HG03342 (cell line): ENCODE measurements around the gene PTH1R.

Experiments
- ATAC-seq: cut with Tn5 transposase; IDR thresholded peaks from one replicate; pipeline ENCODE4 v1.9.1; 2021; ENCODE audit warnings: mild to moderate bottlenecking, moderate library complexity; ENCODE audit not compliant: unreplicated experiment

PTH1R gene

DNA sequence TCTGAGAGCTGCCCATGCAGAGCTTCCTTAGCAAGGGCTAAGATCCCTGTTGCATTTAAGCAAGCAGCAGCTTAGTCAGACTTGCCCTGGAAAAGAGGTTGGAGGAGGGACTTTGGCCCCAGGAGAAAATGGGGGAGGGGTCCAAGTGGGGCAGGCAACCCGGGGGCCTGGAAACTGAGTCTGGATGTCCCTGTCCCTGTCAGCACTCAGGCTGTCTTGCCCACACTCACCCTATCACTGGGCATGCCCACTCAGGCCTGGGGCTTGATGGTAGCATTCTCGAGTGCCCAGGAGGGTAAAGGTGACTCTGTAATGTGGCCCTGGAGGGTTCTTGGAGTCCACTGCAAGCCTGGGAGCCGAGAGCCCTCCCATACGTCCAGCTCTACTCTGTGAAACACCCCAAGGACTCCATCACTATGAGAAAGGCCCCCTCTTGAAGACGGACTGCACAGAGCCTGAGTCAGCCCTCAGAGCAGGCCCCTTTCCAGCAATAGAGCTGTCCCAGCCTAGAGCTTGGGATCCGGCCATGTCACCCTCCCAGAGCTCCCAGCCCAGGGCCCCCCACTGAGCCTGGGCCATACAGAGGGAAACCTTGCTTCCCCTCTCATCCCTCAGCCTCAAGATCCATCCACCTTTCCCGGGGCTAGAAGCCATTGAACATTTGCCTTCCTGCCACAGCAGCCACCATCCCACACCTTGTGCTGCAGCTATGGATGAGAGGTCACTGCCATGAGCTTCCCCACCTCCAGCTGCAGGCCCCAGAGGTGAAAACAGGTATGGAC lies 27.6 kb upstream of the PTH1R start:
- ATAC-seq: no peak

DNA sequence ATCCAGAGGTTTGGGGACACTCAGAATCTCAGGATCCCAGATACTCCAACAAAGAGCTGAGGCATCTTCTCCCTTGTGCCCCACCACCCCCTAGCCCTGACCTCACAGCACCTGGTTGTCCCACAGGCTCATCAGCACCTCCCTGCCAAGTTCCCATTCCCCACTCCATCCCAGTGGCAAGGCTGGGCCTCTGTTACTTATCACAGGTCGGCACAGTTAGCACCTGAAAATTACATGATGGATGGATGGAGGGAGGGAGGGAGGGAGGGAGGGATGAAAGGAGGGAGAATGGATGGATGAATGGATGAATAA lies 27.1 kb upstream of the PTH1R start:
- no peak for ATAC-seq

DNA sequence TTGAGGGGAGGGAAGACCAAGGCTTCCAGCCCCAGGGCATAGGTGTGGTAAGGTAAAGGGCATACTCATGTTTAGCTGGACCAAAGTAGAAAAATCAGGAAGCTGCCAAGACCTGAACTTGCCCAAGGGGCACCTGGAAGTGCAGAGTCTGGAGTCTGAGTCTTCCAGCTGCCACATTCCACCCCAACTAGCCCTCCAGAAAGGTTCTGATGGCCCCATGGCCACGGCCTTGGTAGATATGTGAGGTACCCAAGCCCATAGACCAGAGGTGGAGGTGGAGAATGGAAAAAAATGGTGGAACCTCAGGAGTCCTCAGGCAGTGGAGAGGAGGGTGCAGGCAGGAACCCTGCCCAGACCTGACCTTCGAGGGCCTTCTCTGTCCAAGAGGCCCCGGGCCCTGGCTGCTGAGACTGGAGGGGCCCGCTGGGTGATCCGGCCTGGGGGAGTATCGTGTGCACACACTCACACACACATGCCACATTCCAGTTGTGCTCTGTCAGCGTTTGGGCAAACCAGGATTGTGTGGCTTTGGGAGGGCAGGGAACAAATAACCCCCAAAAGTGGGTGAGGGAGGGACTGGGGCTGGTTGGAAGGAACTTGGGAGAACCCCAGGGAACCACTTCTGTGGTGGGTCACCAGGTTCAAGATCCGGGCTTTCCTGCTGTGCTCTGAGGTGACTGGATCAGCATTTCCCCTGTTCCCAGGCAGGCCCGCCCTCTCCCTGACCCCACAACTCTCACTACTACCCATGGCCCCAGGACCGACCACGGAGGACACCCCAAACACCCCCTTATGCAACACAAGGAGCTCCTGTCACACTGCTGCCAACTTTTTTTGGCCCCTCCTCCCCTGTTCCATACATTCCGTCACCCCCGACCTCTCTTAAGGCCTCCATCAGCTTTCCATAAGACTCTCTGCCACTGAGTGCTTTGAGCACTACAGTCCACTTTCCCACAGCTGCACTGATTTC lies 25.9 kb upstream of the PTH1R start:
- no peak for ATAC-seq

DNA sequence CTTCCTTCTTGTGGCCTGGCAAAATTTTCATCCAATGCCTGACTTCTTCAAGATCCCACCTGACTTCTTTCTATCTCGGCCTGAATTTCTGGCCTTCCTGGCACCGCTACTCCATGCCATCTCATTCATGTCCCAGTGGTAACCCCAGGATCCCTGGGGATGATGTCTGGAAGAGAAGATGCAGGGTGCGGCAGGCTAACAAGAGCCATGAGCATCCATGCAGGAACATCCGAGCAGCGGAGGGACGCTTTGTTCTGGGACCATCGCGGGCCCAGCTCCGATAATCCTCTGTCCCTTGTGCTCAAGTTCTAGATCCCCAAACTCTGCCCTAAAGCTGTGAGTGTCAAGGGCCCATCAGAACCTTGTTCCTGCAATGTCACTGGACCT lies 25.2 kb upstream of the PTH1R start:
- ATAC-seq: no peak

DNA sequence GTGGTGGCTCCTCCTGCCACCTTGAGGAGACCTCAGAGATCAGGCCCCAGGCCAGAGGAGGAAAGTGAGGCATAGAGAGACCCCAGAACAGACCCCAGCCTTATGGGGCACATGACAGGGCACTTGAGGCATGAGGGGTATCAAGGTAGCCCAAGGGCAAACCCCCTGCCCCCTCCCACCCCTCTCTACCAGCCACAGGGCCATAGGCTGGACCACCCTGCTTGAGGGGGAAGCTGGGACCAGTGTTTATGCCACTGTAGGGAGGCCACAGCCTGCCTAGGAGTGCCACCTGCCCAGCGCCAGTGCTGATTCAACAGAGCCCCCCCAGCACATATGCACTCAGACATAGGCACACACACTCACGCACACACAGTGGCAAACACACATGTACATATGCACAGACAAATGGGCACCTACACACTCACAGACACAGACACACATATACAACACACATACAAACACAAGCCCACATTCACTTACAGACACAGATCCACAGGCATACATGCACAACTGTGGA lies 24.6 kb upstream of the PTH1R start:
- no peak for ATAC-seq

DNA sequence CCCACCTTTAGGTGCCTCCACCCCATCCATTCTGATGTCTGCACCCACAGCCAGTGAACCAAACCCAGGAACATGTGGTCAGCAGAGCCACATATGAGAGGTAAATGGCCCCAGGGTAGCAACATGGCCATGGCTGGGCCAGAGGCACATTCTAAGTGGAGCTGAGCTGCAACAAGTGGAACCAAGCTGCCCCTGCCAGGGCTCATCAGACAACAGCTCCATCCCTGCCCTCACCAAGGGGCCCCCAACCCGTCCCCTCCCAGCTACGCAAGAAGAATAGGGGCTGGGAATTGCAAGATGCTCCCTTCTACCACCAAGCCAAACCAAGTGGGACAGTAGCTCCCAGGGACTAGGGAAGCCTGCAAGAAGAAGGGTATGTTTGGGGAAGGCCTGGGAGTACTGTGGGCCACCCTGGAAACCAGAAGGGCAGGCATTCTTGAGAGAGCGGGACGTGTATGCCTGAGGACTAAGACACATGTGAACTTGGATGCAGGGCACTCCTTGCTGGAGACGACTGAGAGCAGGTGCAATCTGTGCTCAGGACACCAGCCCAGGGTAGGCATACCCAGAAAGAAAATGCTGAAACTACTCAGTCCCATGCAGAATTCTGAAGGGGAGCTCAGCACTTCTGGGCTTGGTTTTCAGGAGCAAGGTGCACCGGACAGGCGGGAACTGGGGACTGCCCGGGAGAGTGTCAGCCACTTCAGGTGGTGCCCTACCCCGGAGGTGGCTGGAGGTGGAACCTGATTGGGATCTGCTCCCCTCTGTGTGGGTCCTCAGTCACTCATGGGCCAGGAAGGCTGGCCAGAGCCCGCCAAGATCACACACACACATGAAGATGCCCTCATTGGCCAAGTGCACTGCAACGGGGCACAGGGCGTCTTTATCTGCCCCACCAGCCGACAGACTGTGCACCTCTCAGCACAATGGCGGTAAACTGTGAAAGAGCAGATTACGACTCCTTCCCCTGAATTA lies 23.8 kb upstream of the PTH1R start:
- ATAC-seq: no peak

DNA sequence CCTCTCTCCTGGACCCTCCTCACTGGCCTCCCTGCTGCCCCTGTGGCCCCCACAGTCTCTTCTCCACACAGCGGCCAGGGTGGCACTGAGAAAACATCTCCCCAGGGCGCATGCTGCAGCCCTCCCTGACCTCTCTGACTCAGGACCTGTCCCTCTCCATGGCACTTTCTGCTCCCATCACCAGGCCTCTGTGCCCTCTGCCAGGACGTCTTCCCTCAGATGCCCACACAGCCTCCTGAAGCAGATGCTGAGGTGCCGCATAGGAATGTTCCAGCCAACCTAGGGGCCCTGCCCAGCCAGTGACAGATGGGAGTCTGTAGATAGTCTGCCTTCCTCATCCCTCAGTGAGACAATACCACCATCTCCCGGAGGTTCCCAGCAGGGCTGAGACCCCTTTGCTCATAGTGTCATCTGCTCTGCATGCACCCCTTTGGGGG lies 22.9 kb upstream of the PTH1R start:
- ATAC-seq: no peak

DNA sequence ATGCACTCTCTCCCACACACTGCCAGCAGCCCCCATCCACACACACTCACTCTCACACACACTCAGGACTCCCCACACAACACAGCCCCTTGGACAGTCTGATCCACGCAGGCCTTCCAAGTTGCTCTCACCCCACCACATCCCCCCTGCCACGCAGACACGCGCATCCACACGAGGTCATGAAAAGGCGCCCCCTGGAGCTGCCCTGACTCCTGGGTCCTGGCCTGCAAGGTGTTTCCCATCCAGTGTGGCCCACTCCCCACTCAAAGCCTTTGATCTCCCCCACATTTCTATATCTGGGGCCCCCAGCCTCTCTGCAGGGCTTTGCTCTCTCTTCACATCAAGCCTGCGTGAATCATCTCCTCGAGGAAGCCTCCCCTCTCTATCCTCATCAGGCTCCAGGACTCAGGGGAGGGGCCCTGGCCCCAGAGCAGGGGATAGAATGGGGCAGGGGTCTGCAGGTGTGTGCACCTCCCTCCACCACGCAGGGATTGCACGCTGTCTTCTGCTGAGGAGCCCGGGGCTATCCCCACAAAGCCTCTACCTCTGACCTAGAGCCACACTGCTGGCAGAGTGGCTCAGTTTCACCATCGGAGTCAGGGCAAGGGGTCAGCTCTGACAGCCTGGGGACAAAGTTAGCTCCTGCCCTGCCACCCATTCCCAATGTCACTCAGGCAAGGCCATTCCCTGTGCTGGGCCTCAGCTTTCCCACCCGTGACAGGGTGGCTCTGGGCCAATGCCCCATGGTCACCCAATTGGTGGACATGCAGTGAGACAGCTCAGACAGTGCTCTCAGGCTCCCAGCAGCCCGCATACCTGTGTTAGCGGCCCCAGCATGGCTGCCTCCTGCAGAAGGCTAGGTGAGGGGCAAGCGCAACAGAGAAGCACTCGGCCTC lies 20.7 kb upstream of the PTH1R start:
- no peak for ATAC-seq

DNA sequence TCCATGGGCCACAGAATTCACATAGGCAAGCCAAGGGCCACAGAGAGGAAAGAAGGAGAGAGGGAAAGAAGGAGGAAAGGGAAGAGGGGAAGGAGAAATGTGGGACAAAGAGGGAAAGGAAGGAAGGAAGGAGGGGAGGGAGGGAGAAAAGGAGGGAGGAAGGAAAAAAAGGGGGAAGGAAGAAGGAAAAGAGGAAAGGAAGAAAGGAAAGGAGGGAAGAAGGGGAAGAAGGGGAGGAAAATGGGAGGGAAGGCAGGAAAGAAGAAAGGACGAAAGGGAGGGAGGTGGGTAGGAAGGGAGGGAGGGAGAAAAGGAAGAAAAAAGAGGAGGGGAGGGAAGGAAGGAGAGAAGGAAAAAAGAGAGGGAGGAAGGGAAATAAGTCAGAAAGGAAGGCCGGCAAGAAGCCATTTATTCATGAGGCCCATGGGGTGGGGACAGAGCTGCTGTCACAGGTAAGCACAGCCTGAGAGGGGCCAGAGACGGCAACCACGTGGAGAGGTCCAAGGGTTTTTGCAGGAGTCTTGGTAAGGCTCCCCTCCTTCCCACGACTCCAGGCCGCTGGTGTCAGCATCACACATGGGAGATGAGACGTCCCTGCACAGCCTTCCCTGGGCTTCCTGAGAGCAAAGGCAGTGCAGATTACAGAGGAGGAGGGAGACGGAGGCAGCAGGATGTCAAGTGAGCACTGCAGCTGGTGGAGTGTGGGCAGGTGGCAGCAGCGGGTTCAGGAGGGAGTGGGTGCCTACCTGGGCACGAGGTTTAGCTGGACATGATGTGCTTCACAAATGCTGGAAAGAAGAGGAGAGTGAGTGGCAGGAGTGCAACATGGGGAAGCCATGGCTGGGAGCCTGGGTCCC lies 19.8 kb upstream of the PTH1R start:
- ATAC-seq: no peak

DNA sequence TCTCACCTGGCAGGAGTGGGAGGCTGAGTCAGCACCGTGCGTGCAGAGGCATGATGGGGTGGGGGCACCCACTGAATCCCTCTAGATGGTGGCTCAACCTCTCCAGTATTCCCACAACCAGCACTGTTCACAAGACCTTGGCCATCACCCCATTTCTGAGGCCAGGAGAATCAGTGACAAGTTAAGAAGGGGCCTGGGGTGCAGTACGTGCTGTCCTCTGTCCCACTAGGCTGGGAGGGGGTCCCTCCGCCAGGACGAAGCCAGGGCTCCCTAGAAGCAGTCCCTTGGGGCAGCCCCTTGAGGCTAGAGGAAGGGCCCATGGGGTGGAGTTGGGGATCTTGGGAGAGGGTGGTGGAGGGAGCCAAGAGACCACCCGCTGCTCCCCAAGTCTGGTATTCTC lies 19.1 kb upstream of the PTH1R start:
- ATAC-seq: no peak

DNA sequence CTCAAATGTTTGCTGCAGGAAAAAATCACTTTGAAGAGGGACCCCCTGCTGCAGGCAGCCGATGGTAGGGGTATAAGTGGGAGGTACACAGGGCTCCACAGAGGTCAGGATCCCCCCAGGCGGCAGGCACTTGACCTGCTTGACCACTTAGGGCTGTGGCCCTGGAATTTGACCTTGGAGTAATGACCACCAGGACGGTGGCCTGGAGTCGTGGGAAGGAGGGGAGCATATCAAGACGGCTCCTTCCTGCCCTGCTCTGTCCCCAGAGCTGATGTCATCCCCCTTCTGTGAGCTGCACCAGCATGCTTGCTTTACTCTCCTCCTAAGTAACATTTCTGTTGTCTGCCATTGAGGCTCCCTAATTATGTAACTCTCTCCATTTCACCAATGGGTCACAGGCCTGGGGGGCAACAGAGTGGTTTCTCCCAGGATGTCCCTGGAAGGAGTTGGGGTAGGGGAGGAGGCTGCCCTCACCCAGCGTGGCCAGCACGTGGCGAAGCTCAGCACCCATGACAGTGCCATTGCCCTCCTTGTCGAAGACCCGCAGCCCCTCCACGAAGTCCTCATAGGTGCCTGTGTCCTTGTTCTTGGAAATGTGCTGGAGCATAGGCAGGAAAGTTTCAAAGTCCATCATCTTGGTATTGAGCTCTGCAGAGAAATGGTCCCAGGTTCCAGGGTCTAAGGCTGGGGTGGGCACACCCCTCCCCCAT lies 18.4 kb upstream of the PTH1R start:
- no peak for ATAC-seq

DNA sequence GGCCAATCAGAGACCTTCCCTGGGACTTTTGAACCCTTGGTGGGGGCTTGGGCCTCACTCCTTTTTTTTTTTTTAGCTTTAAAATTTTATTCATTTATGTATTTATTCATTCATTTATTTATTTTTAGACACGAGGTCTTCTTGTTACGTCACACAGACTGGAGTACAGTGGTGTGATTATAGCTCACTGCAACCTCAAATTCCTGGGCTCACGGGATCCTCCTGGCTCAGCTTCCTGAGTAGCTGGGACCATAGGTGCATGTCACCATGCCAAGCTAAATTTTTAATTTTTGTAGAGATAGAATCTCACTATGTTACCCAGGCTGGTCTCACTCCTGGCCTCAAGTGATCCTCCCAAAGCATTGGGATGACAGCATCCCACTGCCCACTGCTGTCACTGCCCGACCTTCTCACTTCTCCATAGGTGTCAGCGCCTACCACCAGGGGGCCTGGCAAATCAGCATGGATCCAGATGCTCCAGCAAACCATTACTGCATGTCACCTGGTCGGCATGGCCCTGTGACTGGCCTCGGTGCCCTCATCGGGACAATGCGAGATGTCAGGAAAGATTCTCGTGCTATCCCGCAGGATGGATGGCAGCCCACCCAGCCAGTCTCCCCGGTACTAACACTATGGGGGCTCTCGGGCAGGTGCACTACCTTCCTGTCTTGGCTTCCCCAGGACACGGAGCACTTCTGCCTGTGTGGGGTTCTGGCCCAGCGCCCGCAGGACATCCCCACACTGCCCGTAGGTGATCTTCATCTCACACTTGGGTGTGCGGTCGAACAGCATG lies 17.3 kb upstream of the PTH1R start:
- no peak for ATAC-seq

DNA sequence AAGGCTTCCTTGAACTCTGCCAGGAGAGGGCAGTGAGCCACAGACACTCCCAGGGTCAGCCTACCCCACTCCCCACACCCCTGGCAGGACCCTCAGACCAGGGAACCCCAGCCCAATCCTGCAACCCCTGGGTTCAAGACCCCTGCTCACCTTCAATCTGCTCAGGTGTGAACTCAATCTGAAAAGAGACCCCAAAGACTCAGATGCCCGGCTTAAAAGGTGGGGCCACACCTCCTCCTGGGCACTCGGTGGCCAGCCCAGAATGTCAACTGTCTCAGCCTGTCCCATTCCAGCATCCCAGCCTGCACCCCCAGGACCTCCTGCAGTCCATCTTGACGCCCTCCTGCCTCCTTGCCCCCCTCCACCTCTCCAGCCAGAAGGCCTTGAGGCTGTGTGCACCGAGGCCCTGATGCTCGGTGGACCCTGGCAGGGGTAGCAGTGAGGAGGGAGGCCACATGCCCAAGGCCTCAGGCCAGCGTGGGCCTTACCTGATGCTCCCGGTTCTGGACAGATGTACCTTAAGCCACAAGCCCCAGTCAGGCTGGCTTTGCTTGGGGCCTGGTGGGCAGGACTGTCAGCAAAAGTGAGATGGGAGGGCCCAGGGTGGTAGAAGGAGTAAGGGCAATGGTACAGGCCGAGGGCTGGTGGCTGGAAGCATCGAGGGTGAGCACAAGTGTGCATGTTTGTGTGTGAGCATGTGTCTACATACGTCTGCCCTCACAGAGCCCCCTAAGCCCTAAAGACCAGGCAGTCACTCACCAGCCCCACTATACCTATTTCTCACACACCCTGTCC lies 16.5 kb upstream of the PTH1R start:
- no peak for ATAC-seq

DNA sequence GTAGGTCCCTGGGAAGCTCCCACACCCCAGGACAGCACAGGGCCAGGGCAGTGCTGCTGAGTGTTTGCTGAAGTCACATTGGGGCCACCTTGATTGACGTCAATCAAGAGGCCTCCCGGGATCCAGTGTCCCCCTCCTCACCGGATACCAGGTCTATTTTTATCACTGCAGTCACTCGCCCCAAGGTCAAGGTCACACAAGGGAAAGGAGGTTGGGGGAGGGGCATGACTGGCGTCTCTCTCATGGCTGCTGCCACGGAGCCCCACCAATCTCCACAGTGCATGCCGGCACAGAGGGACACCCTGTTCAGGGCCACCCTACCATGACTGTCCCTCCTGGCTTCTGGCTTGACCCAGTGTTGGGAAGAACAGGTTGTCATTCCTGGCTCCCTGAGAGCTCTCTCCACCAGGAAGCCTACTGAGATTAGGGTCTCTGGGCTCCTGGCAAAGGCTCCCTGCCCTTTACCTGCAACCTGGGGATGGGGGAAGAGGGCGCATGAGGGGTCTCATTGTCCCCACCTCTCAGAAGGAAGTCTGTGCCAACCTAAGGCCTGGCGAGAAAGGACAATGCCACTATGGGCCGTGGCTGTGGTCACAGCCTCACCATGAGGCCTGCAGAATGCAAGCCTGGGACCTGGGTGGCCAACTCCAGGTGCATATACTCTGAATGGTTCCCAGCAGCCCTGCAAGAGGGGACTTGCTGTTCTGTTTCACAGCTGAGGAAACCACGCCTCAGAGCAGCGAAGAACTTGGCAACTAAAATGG lies 15.7 kb upstream of the PTH1R start:
- no peak for ATAC-seq

DNA sequence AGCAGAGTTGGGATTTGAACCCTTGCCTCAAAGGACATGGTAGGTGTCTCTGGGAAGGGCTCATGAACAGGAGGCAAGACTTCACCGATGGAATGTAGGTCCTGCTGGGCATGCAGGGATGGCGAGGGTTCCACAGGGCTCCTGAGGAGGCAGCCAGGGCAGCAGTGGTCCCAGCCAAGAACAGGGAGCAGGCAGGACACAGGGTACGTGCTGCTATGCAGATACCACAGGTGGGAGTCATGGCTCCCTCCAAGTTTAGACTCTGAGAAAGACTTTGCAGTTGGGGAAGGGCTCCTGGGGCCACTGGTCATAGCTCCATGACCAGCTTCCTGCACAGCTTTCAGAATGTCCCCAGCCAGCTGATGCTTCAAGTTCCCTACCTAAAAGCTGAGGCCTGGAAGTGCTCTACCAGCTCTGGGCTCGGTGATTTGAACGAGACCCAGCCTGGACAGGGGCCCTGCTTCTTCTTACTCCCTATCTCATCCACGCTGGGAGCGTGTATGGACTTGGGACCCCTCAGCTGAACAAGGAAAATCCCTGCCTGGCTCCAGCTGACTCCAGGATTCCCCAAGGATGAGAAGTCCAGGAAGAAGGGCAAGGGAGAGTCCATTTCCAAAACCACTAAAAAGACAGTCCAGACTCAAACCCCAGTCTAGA lies 15.0 kb upstream of the PTH1R start:
- ATAC-seq: no peak
